SKM-1 treated with dmso at 0.1 percent for 144 hours (cell line): ENCODE results near the gene MTHFD2.
"Not testable (repeated sequence)": the region's sequence is repeated elsewhere in the genome, so short reads cannot be mapped to it uniquely, and the experiment has no call there.

ENCODE experiments used
- DNase-seq: peaks from one replicate; lab custom pipeline; 2025; ENCODE audit not compliant: unreplicated experiment; lab: John Stamatoyannopoulos, UW

The MTHFD2 gene

GRCh38 chr2:74198461-74199274, at the start of gene MTHFD2:
TSS of gene MTHFD2 (plus strand) at chr2:74198615. CDS start at chr2:74198642, 27 bp downstream.
- peak; percentile 97 for DNase-seq

GRCh38 chr2:74149247-74149525, 49.2 kb upstream of the MTHFD2 start:
- DNase-seq = no peak

GRCh38 chr2:74149570-74150319, 48.7 kb upstream of the MTHFD2 start:
- no peak for DNase-seq

- DNase-seq = no peak
These were observed 45.5 kb upstream of the MTHFD2 start for GRCh38 chr2:74152954-74153353.

- DNase-seq = no peak
These were observed 42.6 kb upstream of the MTHFD2 start for GRCh38 chr2:74155830-74156229.

- DNase-seq = no peak
These were observed 35.5 kb upstream of the MTHFD2 start for GRCh38 chr2:74162951-74163350.

- DNase-seq = no peak
These were observed 33.7 kb upstream of the MTHFD2 start for GRCh38 chr2:74164761-74165160.

GRCh38 chr2:74168739-74169138, 29.7 kb upstream of the MTHFD2 start:
- no peak for DNase-seq

- DNase-seq = no peak
These were observed 23.5 kb upstream of the MTHFD2 start for GRCh38 chr2:74174909-74175308.

GRCh38 chr2:74177696-74178095, 20.7 kb upstream of the MTHFD2 start:
- DNase-seq = no peak

- DNase-seq = peak; percentile 96
These were observed 20.0 kb upstream of the MTHFD2 start, which contains the start of gene MOB1A for GRCh38 chr2:74178211-74179062. TSS of gene MOB1A (minus strand) at chr2:74178879. CDS start at chr2:74178674, 205 bp downstream.

GRCh38 chr2:74179063-74179865, 19.2 kb upstream of the MTHFD2 start:
- DNase-seq = no peak

GRCh38 chr2:74181739-74182138, 16.7 kb upstream of the MTHFD2 start:
- peak; percentile 96 for DNase-seq

- DNase-seq = no peak
These were observed 14.5 kb upstream of the MTHFD2 start for GRCh38 chr2:74183878-74184277.

- peak; percentile 96 for DNase-seq
These were observed 12.4 kb upstream of the MTHFD2 start for GRCh38 chr2:74186038-74186437.

GRCh38 chr2:74186706-74187105, 11.7 kb upstream of the MTHFD2 start:
- DNase-seq = not testable (repeated sequence)

GRCh38 chr2:74188018-74188601, 10.3 kb upstream of the MTHFD2 start:
- DNase-seq = no peak

- no peak for DNase-seq
These were observed 9.7 kb upstream of the MTHFD2 start for GRCh38 chr2:74188696-74189095.

GRCh38 chr2:74191596-74192380, 6.6 kb upstream of the MTHFD2 start:
- DNase-seq = no peak
